ENCODE measurements around the gene GULP1. TPM values are rescaled to one million over a fixed set of nuclear protein-coding genes. Genes with fewer than 3 reads are reported as not detected.

Gene GULP1
- total and polyA plus RNA-seq, 10 of the 15 experiments (the other 5 are each of a cell fraction or from before 2014, with no cell fraction given) = 0.02 to 1.3 (median 0.15) TPM; not detected in 5

DNA sequence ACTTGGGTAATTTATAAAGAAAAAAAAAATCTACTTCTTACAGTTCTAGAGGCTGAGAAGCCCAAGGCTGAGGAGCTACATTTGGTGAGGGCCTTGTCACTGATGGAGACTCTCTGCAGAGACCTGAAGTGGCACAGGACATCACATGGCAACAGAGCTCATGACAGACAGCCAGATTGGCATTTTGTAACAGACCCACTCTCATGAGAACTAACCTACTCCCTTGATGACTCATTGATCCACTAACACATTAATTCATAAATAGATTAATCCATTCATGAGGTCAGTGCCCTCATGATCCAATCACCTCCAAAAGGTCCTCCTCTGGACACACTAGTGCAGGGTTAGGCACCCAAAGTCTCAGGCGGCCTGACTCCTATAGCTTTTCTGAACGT, 318.4 kb downstream of the GULP1 start (continued):
- TF ChIP-seq, protein P1, sequence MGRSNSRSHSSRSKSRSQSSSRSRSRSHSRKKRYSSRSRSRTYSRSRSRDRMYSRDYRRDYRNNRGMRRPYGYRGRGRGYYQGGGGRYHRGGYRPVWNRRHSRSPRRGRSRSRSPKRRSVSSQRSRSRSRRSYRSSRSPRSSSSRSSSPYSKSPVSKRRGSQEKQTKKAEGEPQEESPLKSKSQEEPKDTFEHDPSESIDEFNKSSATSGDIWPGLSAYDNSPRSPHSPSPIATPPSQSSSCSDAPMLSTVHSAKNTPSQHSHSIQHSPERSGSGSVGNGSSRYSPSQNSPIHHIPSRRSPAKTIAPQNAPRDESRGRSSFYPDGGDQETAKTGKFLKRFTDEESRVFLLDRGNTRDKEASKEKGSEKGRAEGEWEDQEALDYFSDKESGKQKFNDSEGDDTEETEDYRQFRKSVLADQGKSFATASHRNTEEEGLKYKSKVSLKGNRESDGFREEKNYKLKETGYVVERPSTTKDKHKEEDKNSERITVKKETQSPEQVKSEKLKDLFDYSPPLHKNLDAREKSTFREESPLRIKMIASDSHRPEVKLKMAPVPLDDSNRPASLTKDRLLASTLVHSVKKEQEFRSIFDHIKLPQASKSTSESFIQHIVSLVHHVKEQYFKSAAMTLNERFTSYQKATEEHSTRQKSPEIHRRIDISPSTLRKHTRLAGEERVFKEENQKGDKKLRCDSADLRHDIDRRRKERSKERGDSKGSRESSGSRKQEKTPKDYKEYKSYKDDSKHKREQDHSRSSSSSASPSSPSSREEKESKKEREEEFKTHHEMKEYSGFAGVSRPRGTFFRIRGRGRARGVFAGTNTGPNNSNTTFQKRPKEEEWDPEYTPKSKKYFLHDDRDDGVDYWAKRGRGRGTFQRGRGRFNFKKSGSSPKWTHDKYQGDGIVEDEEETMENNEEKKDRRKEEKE (IDR thresholded peaks at IDR 0.05) = no peak
- TF ChIP-seq RAD21 (IDR thresholded peaks at IDR 0.05; ENCODE audit: insufficient read depth, low read depth, low read length) = no peak
- TF ChIP-seq POLR2AphosphoS2 (IDR thresholded peaks at IDR 0.05; ENCODE audit: low read depth, low read length) = no peak

DNA sequence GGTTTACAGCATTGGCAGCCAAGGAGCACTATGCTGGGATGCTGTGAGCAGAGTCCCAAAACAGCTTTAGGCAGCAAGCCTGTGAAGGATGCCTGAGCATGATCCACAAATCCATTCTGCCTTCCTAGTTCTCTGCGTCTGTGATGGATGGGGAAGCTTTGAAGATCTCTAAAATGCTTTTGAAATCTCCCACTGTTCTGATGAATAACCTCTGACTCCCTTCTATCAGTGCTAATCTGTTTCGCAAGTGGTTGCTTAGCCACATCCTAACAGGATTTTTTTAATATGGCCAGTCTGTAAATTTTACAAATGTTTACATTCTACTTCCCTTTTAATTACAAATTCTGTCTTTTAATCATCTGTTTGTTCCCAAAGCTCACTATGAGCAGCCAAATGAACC, 319.2 kb downstream of the GULP1 start:
- Histone ChIP-seq H3K27ac (ENCODE audit: control insufficient read depth, insufficient read depth) (no peak overlapping the region), H3K4me3 (no peak overlapping the region), H2AFZ (ENCODE audit: control insufficient read depth, low read depth, low read length) (no peak overlapping the region), H4K20me1 (ENCODE audit: control insufficient read depth, insufficient read depth) (no peaks in the 10 kb centered on the region), H3K9me3 (replicated peaks; ENCODE audit: control insufficient read depth, insufficient read depth, low read length) (no peaks in the 10 kb centered on the region), H3K36me3 (ENCODE audit: control insufficient read depth in 2 of 2, insufficient read depth in 2 of 2, low read length in 1 of 2) (no peaks in the 10 kb centered on the region), H3K4me2 (ENCODE audit: control insufficient read depth, insufficient read depth) (no peak overlapping the region), H3K27me3 (replicated peaks in 1 of 2; ENCODE audit: control insufficient read depth in 2 of 2, insufficient read depth in 2 of 2, low read length in 1 of 2) (no peaks in the 10 kb centered on the region), H3K9ac (ENCODE audit: control insufficient read depth, insufficient read depth, low read length) (no peak overlapping the region), H3K4me1 (ENCODE audit: control insufficient read depth, insufficient read depth, low read length) (no peaks in the 10 kb centered on the region), H3K79me2 (ENCODE audit: control insufficient read depth, insufficient read depth, low read length) (no peaks in the 10 kb centered on the region)
- DNase-seq (ENCODE audit: low read depth, low spot score) (no peak), ATAC-seq (no peak), FAIRE-seq (no peak)
- intact Hi-C loops (cut with micrococcal nuclease; ENCODE audit: unreplicated experiment) (no loop called here), in situ Hi-C loops (cut with MboI) (no loop called here)
- ChIA-PET CTCF (no interaction called here), POLR2A (no interaction called here), RAD21 (ENCODE audit: unreplicated experiment) (no interaction called here), SMC1A (ENCODE audit: uncharacterized antibody, unreplicated experiment) (no interaction called here)
- TF ChIP-seq BHLHE40 (IDR thresholded peaks at IDR 0.05; ENCODE audit: borderline replicate concordance in 1 of 2, low read depth in 2 of 2, low read length in 1 of 2) (no peak), LARP7 (IDR thresholded peaks at IDR 0.05) (no peak), MXI1 (IDR thresholded peaks at IDR 0.05; ENCODE audit: low read depth, low read length) (no peak), CHD1 (IDR thresholded peaks at IDR 0.05; ENCODE audit: low read depth, low read length) (no peak), ZNF384 (IDR thresholded peaks at IDR 0.05; ENCODE audit: borderline replicate concordance, low read depth, low read length) (no peak), ZNF274 (IDR thresholded peaks at IDR 0.05; ENCODE audit: insufficient read depth, insufficient read length) (no peak), PAX5 (IDR thresholded peaks at IDR 0.05; ENCODE audit: borderline replicate concordance, low read depth, low read length) (no peak), IRF4 (IDR thresholded peaks at IDR 0.05; ENCODE audit: low read depth, low read length) (no peak), SP1 (IDR thresholded peaks at IDR 0.05; ENCODE audit: low read depth, low read length) (no peak)
- TF ChIP-seq, protein P2, sequence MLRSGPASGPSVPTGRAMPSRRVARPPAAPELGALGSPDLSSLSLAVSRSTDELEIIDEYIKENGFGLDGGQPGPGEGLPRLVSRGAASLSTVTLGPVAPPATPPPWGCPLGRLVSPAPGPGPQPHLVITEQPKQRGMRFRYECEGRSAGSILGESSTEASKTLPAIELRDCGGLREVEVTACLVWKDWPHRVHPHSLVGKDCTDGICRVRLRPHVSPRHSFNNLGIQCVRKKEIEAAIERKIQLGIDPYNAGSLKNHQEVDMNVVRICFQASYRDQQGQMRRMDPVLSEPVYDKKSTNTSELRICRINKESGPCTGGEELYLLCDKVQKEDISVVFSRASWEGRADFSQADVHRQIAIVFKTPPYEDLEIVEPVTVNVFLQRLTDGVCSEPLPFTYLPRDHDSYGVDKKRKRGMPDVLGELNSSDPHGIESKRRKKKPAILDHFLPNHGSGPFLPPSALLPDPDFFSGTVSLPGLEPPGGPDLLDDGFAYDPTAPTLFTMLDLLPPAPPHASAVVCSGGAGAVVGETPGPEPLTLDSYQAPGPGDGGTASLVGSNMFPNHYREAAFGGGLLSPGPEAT (IDR thresholded peaks at IDR 0.05; ENCODE audit: low read depth) = no peak
- TF ChIP-seq, protein P3, sequence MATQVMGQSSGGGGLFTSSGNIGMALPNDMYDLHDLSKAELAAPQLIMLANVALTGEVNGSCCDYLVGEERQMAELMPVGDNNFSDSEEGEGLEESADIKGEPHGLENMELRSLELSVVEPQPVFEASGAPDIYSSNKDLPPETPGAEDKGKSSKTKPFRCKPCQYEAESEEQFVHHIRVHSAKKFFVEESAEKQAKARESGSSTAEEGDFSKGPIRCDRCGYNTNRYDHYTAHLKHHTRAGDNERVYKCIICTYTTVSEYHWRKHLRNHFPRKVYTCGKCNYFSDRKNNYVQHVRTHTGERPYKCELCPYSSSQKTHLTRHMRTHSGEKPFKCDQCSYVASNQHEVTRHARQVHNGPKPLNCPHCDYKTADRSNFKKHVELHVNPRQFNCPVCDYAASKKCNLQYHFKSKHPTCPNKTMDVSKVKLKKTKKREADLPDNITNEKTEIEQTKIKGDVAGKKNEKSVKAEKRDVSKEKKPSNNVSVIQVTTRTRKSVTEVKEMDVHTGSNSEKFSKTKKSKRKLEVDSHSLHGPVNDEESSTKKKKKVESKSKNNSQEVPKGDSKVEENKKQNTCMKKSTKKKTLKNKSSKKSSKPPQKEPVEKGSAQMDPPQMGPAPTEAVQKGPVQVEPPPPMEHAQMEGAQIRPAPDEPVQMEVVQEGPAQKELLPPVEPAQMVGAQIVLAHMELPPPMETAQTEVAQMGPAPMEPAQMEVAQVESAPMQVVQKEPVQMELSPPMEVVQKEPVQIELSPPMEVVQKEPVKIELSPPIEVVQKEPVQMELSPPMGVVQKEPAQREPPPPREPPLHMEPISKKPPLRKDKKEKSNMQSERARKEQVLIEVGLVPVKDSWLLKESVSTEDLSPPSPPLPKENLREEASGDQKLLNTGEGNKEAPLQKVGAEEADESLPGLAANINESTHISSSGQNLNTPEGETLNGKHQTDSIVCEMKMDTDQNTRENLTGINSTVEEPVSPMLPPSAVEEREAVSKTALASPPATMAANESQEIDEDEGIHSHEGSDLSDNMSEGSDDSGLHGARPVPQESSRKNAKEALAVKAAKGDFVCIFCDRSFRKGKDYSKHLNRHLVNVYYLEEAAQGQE (IDR thresholded peaks at IDR 0.05; ENCODE audit: low read depth, low read length) = no peak
- TF ChIP-seq, protein P4, sequence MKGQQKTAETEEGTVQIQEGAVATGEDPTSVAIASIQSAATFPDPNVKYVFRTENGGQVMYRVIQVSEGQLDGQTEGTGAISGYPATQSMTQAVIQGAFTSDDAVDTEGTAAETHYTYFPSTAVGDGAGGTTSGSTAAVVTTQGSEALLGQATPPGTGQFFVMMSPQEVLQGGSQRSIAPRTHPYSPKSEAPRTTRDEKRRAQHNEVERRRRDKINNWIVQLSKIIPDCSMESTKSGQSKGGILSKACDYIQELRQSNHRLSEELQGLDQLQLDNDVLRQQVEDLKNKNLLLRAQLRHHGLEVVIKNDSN (IDR thresholded peaks at IDR 0.05; ENCODE audit: borderline replicate concordance, extremely low read length, insufficient read depth, low read depth, low read length) = no peak
- WGBS (ENCODE audit: insufficient coverage, insufficient replicate concordance, low lambda C conversion rate, missing lambda C conversion rate) = 15% methylated on average over 2 of the region's 2 CpGs
- BruUV-seq (replicated peaks) = no TSS peak
